Suprapubic skin (tissue), 4 donors: ENCODE measurements around the gene LTA. TPM values are rescaled to one million over a fixed set of nuclear protein-coding genes. Genes with fewer than 3 reads are reported as not detected.

Experiments
- DNase-seq, 2 donors: peaks; one replicate each; pipeline ENCODE4 v3.0.0-alpha.2; 2019; ENCODE audit warnings: low spot score in 2 of 2
- H3K27ac ChIP-seq: fragments of 200-600 bp; sonication (generic); one replicate; pipeline ENCODE4 v1.5.1; 2019
- H3K27me3 ChIP-seq: fragments of 200-600 bp; sonication (generic); one replicate; pipeline ENCODE4 v1.5.1; 2019
- H3K36me3 ChIP-seq: fragments of 200-600 bp; sonication (generic); one replicate; pipeline ENCODE4 v1.5.1; 2019
- H3K4me1 ChIP-seq: fragments of 200-600 bp; sonication (generic); one replicate; pipeline ENCODE4 v1.5.1; 2019
- H3K4me3 ChIP-seq: fragments of 200-600 bp; sonication (generic); one replicate; pipeline ENCODE4 v1.5.1; 2019; ENCODE audit warnings: mild to moderate bottlenecking
- H3K9me3 ChIP-seq: fragments of 200-600 bp; sonication (generic); one replicate; pipeline ENCODE4 v1.5.1; 2019
- CTCF ChIP-seq, 2 donors: fragments of 200-600 bp in 1 of 2; fragments of 450-650 bp in 1 of 2; sonication (generic) in 1 of 2; IDR thresholded peaks; one replicate each; pipeline ENCODE4 v1.5.1; 2016 to 2019; ENCODE audit warnings: antibody characterized with exemption in 2 of 2, mild to moderate bottlenecking in 1 of 2, moderate library complexity in 1 of 2
- EP300 ChIP-seq: sonication (generic); formaldehyde crosslinking; IDR thresholded peaks from one replicate; pipeline ENCODE4 v1.6.1; 2017; ENCODE audit warnings: antibody characterized with exemption
- POLR2A ChIP-seq, 2 donors: fragments of 450-650 bp; IDR thresholded peaks; one replicate each; pipeline ENCODE4 v1.6.1; 2017; ENCODE audit warnings: antibody characterized with exemption in 2 of 2, mild to moderate bottlenecking in 2 of 2, moderate library complexity in 2 of 2
- POLR2AphosphoS5 ChIP-seq, 3 donors: sonication (generic); formaldehyde crosslinking; IDR thresholded peaks; one replicate each; pipeline ENCODE4 v1.6.1; 2017; ENCODE audit warnings: antibody characterized with exemption in 3 of 3
- WGBS: methylation state at CpG from one replicate; pipeline ENCODE4 v1.1.5; 2018; 5-methylcytosine and 5-hydroxymethylcytosine counted together
- total RNA-seq, 4 donors: library from RNA; depleted of rRNA; stranded (reverse); fragments of >200 nt; gene quantifications; one replicate each; pipeline ENCODE4 v1.1.0, GENCODE V29; 2016

LTA gene
- total RNA-seq, 4 donors from 2014 or later: 0.47 TPM; not detected in 3

GRCh38 chr6:31532644-31533454 is 39.2 kb upstream of the LTA start:
- DNase-seq: no peak
- 62% methylated on average over 9 of the region's 9 CpGs for WGBS
- Histone ChIP-seq H3K9me3 (no peaks in the 10 kb centered on the region), H3K36me3 (peaks cover 85% of the 10 kb centered on the region), H3K4me1 (peaks cover 1% of the 10 kb centered on the region), H3K27ac (no peak overlapping the region), H3K27me3 (no peaks in the 10 kb centered on the region), H3K4me3 (no peak overlapping the region)
- TF ChIP-seq EP300: no peak
- no peak for TF ChIP-seq POLR2A (IDR thresholded peaks at IDR 0.05)
- TF ChIP-seq POLR2AphosphoS5 (IDR thresholded peaks at IDR 0.05): no peak
- TF ChIP-seq CTCF (IDR thresholded peaks at IDR 0.05): no peak

GRCh38 chr6:31533455-31533841 is 38.6 kb upstream of the LTA start:
- Histone ChIP-seq H3K27me3 (no peaks in the 10 kb centered on the region), H3K27ac (no peak overlapping the region), H3K9me3 (no peaks in the 10 kb centered on the region), H3K4me3 (no peak overlapping the region), H3K36me3 (peaks cover 91% of the 10 kb centered on the region), H3K4me1 (peaks cover 7% of the 10 kb centered on the region)
- WGBS: 86% methylated on average over 1 of the region's 1 CpG
- TF ChIP-seq CTCF (IDR thresholded peaks at IDR 0.05) (no peak), POLR2A (IDR thresholded peaks at IDR 0.05) (no peak), EP300 (no peak)
- no peak for DNase-seq

- Histone ChIP-seq H3K4me3 (no peak overlapping the region), H3K27me3 (no peaks in the 10 kb centered on the region), H3K27ac (no peak overlapping the region), H3K36me3 (peaks cover 96% of the 10 kb centered on the region), H3K9me3 (no peaks in the 10 kb centered on the region), H3K4me1 (peaks cover 13% of the 10 kb centered on the region)
- no peak for DNase-seq
- WGBS: 92% methylated on average over 6 of the region's 6 CpGs
- no peak for TF ChIP-seq EP300
- no peak for TF ChIP-seq POLR2AphosphoS5 (IDR thresholded peaks at IDR 0.05)
These were observed 38.1 kb upstream of the LTA start for GRCh38 chr6:31534011-31534410.

GRCh38 chr6:31534521-31535040 is 37.5 kb upstream of the LTA start:
- Histone ChIP-seq H3K27me3 (no peaks in the 10 kb centered on the region), H3K27ac (no peak overlapping the region), H3K36me3 (peaks cover 100% of the 10 kb centered on the region), H3K4me3 (no peak overlapping the region), H3K4me1 (peaks cover 18% of the 10 kb centered on the region), H3K9me3 (no peaks in the 10 kb centered on the region)
- TF ChIP-seq EP300 (no peak), POLR2AphosphoS5 (IDR thresholded peaks at IDR 0.05) (no peak), CTCF (IDR thresholded peaks at IDR 0.05) (no peak), POLR2A (IDR thresholded peaks at IDR 0.05) (no peak)
- WGBS: 88% methylated on average over 24 of the region's 24 CpGs
- no peak for DNase-seq

GRCh38 chr6:31535538-31536324 is 36.4 kb upstream of the LTA start:
- Histone ChIP-seq H3K27ac (no peak overlapping the region), H3K4me3 (no peak overlapping the region), H3K9me3 (no peaks in the 10 kb centered on the region), H3K4me1 (peaks cover 30% of the 10 kb centered on the region), H3K36me3 (peaks cover 94% of the 10 kb centered on the region), H3K27me3 (no peaks in the 10 kb centered on the region)
- WGBS: 63% methylated on average over 2 of the region's 2 CpGs
- TF ChIP-seq POLR2AphosphoS5 (IDR thresholded peaks at IDR 0.05) (no peak), CTCF (IDR thresholded peaks at IDR 0.05) (no peak), POLR2A (IDR thresholded peaks at IDR 0.05) (no peak), EP300 (no peak)
- no peak for DNase-seq
